WTC11 (cell line): ENCODE measurements around the gene MTFP1. TPM values are rescaled to one million over a fixed set of nuclear protein-coding genes. Genes with fewer than 3 reads are reported as not detected.
A peak's percentile ranks its signal among the peaks of the same experiment; 100 is the strongest.

Experiments
- ATAC-seq: fragments of 200-7000 bp; cut with Tn5 transposase; 2 replicates; pipeline ENCODE4 v1.10.0; 2021; ENCODE audit warnings: mild to moderate bottlenecking, moderate library complexity
- CTCF ChIA-PET: fragments of 300-600 bp; sonication (Branson Sonifier 250); formaldehyde crosslinking; loops from one replicate; lab custom pipeline; 2021; ENCODE audit warnings: antibody characterized with exemption; lab: Charles Lee
- POLR2A ChIA-PET: fragments of 350-600 bp; sonication (Branson Sonifier 250); formaldehyde crosslinking; loops from one replicate; lab custom pipeline; 2021; ENCODE audit warnings: antibody characterized with exemption; lab: Charles Lee
- DNase-seq: peaks from one replicate; pipeline ENCODE4 v3.0.0; 2021; ENCODE audit warnings: low spot score
- H3K27ac Mint-ChIP-seq: 2 replicates; pipeline ENCODE4 v1.8.0; 2021; ENCODE audit warnings: mixed read lengths
- H3K27me3 Mint-ChIP-seq: 2 replicates; pipeline ENCODE4 v1.8.0; 2021; ENCODE audit warnings: low read depth, mild to moderate bottlenecking, moderate library complexity, mixed read lengths
- H3K36me3 Mint-ChIP-seq: 2 replicates; pipeline ENCODE4 v1.8.0; 2021; ENCODE audit warnings: mixed read lengths
- H3K4me1 Mint-ChIP-seq: 2 replicates; pipeline ENCODE4 v1.8.0; 2022; ENCODE audit warnings: mixed read lengths
- H3K4me3 Mint-ChIP-seq: 2 replicates; pipeline ENCODE4 v1.8.0; 2021; ENCODE audit warnings: mild to moderate bottlenecking, moderate library complexity, mixed read lengths
- H3K9me3 Mint-ChIP-seq: 2 replicates; pipeline ENCODE4 v1.8.0; 2021; ENCODE audit warnings: mixed read lengths
- AR ChIP-seq: fragments of 250-450 bp; sonication (Bioruptor Pico); IDR thresholded peaks from 2 replicates; pipeline ENCODE4 v1.9.0; 2021; ENCODE audit warnings: mild to moderate bottlenecking
- ATF6 ChIP-seq: sonication (generic); formaldehyde crosslinking; IDR thresholded peaks from 2 replicates; pipeline ENCODE4 v1.8.1; 2023; ENCODE audit warnings: mild to moderate bottlenecking, missing genetic modification reagents
- CDX4 ChIP-seq: fragments of 250-450 bp; sonication (Bioruptor Pico); IDR thresholded peaks from 2 replicates; pipeline ENCODE4 v1.9.0; 2021; ENCODE audit warnings: moderate library complexity, mild to moderate bottlenecking, inconsistent platforms, borderline replicate concordance
- CREM ChIP-seq: sonication (generic); formaldehyde crosslinking; IDR thresholded peaks from 2 replicates; pipeline ENCODE4 v1.8.1; 2022; ENCODE audit warnings: mild to moderate bottlenecking, missing genetic modification reagents, moderate library complexity
- CTCF ChIP-seq: fragments of 200-600 bp; IDR thresholded peaks from 2 replicates; pipeline ENCODE4 v1.8.0; 2022; ENCODE audit warnings: antibody characterized with exemption
- E2F4 ChIP-seq: sonication (generic); formaldehyde crosslinking; IDR thresholded peaks from 2 replicates; pipeline ENCODE4 v1.8.1; 2022; ENCODE audit warnings: low read depth, mild to moderate bottlenecking, moderate library complexity, missing genetic modification reagents, borderline replicate concordance
- GTF2I ChIP-seq: fragments of 250-450 bp; sonication (Bioruptor Pico); conservative IDR thresholded peaks from 2 replicates; pipeline ENCODE4 v1.4.0; 2021; ENCODE audit warnings: mild to moderate bottlenecking
- MYBL2 ChIP-seq: sonication (generic); formaldehyde crosslinking; IDR thresholded peaks from 2 replicates; pipeline ENCODE4 v1.8.1; 2023; ENCODE audit warnings: mild to moderate bottlenecking, moderate library complexity, missing genetic modification reagents
- NR3C1 ChIP-seq: sonication (generic); formaldehyde crosslinking; conservative IDR thresholded peaks from 2 replicates; pipeline ENCODE4 v1.8.1; 2023; ENCODE audit warnings: low read depth, mild to moderate bottlenecking, missing genetic modification reagents
- TEAD4 ChIP-seq: sonication (generic); formaldehyde crosslinking; IDR thresholded peaks from 2 replicates; pipeline ENCODE4 v1.8.0; 2022; ENCODE audit warnings: mild to moderate bottlenecking, missing genetic modification reagents
- TP53 ChIP-seq: sonication (generic); formaldehyde crosslinking; IDR thresholded peaks from 2 replicates; pipeline ENCODE4 v1.8.1; 2023; ENCODE audit warnings: mild to moderate bottlenecking, missing genetic modification reagents
- ZNF281 ChIP-seq: sonication (generic); formaldehyde crosslinking; IDR thresholded peaks from 2 replicates; pipeline ENCODE4 v1.8.0; 2023; ENCODE audit warnings: mild to moderate bottlenecking, missing genetic modification reagents
- ZNF532 ChIP-seq: fragments of 250-450 bp; sonication (Bioruptor Pico); IDR thresholded peaks from 2 replicates; pipeline ENCODE4 v1.9.0; 2021; ENCODE audit warnings: mild to moderate bottlenecking, borderline replicate concordance
- total RNA-seq: library from RNA; stranded (reverse); gene quantifications from 3 replicates; pipeline ENCODE4 v1.2.3, GENCODE V29; 2021

The MTFP1 gene
- total RNA-seq, 1 experiment from 2014 or later = 75.0 TPM

- peaks cover 58% of the 10 kb centered on the region for H3K27me3 Mint-ChIP-seq
- ChIA-PET POLR2A (no interaction called here), CTCF (interaction anchor here (1.1 kb wide), 1 partner anchor 12 kb away, joined by 5 read pairs; the partner anchor contains the start of gene RNF215)
- no peak overlapping the region for H3K27ac Mint-ChIP-seq
- H3K9me3 Mint-ChIP-seq = no peaks in the 10 kb centered on the region
- DNase-seq (no peak), ATAC-seq (no peak)
- no peaks in the 10 kb centered on the region for H3K36me3 Mint-ChIP-seq
- TF ChIP-seq TEAD4 = no peak
- no peak for TF ChIP-seq CTCF
- no peak for TF ChIP-seq MYBL2 (CRISPR knock-in tag)
- no peak for TF ChIP-seq ZNF281 (CRISPR knock-in tag)
- no peak for TF ChIP-seq GTF2I (CRISPR knock-in tag)
- no peak for TF ChIP-seq CREM
- no peak for TF ChIP-seq CDX4 (CRISPR knock-in tag)
- H3K4me1 Mint-ChIP-seq = peaks cover 27% of the 10 kb centered on the region
- H3K4me3 Mint-ChIP-seq = no peak overlapping the region
Observed at GRCh38 chr22:30399718-30400117, 25.9 kb upstream of the MTFP1 start.

- Mint-ChIP-seq H3K9me3 (no peaks in the 10 kb centered on the region), H3K27me3 (peaks cover 60% of the 10 kb centered on the region), H3K27ac (peak overlapping the region; percentile 45; the same call in 1 of the 2 replicates), H3K4me3 (no peak overlapping the region), H3K4me1 (peaks cover 27% of the 10 kb centered on the region), H3K36me3 (no peaks in the 10 kb centered on the region)
- CTCF ChIA-PET = interaction anchor here (0.6 kb wide), 1 partner anchor 135 kb away, joined by 4 read pairs; no protein-coding TSS in a partner anchor
- POLR2A ChIA-PET = no interaction called here
- DNase-seq = no peak
- ATAC-seq = no peak
- TF ChIP-seq E2F4 (no peak), NR3C1 (CRISPR knock-in tag) (no peak), AR (CRISPR knock-in tag) (no peak), ZNF532 (CRISPR knock-in tag) (no peak), ATF6 (CRISPR knock-in tag) (no peak), TP53 (no peak), CTCF (no peak)
Observed at GRCh38 chr22:30400159-30400558, 25.4 kb upstream of the MTFP1 start.
